IMR-90 (cell line): ENCODE results near the gene PRKD2. TPM values are rescaled to one million over a fixed set of nuclear protein-coding genes. Genes with fewer than 3 reads are reported as not detected.
A peak's percentile ranks its signal among the peaks of the same experiment; 100 is the strongest.

Experiments
- ATAC-seq: fragments of 200-7000 bp; cut with Tn5 transposase; 2 replicates; pipeline ENCODE4 v1.9.1; 2020; ENCODE audit warnings: low read depth, mild to moderate bottlenecking, moderate library complexity
- BruUV-seq: library from RNA; stranded (reverse); fragments of 400-500 nt; replicated peaks from 2 replicates; lab custom pipeline; 2021; lab: Mats Ljungman, UMichigan
- CTCF ChIA-PET: fragments of 300-600 bp; formaldehyde crosslinking; extraction: SDS; loops from one replicate; lab custom pipeline; 2021; ENCODE audit warnings: antibody characterized with exemption; lab: Yijun Ruan, JAX
- POLR2A ChIA-PET: fragments of 300-600 bp; sonication (Branson Sonifier 250); formaldehyde crosslinking; loops from one replicate; lab custom pipeline; 2022; ENCODE audit warnings: antibody characterized with exemption; ENCODE audit not compliant: unreplicated experiment; lab: Charles Lee
- DNase-seq: peaks from one replicate; pipeline ENCODE4 v3.0.0; 2013
- H2AFZ ChIP-seq: replicated peaks from 2 replicates; pipeline ENCODE3; 2013; ENCODE audit warnings: low read length, mild to moderate bottlenecking; ENCODE audit not compliant: poor library complexity
- H2AK5ac ChIP-seq: 2 replicates; pipeline ENCODE4 v1.6.1; 2013; ENCODE audit warnings: low read depth, low read length, inconsistent platforms
- H2AK9ac ChIP-seq: replicated peaks from 2 replicates; pipeline ENCODE3; 2013; ENCODE audit warnings: mild to moderate bottlenecking, low read depth, low read length, moderate library complexity; ENCODE audit not compliant: poor library complexity
- H2BK120ac ChIP-seq: 2 replicates; pipeline ENCODE4 v1.6.1; 2013; ENCODE audit warnings: low read depth, low read length, inconsistent platforms
- H2BK15ac ChIP-seq: 3 replicates; pipeline ENCODE4 v1.6.1; 2013; ENCODE audit warnings: low read depth, low read length, inconsistent platforms
- H2BK20ac ChIP-seq: 2 replicates; pipeline ENCODE4 v1.6.1; 2013; ENCODE audit warnings: low read depth, mild to moderate bottlenecking, inconsistent platforms, low read length, moderate library complexity
- H2BK5ac ChIP-seq: 2 replicates; pipeline ENCODE4 v1.6.1; 2013; ENCODE audit warnings: mild to moderate bottlenecking, low read depth, low read length, inconsistent platforms; ENCODE audit not compliant: poor library complexity, severe bottlenecking
- H3K14ac ChIP-seq: replicated peaks from 2 replicates; pipeline ENCODE4 v1.6.1; 2013; ENCODE audit warnings: low read depth, low read length, inconsistent platforms
- H3K18ac ChIP-seq: 2 replicates; pipeline ENCODE4 v1.6.1; 2013; ENCODE audit warnings: low read depth, low read length, control low read depth
- H3K23ac ChIP-seq: 2 replicates; pipeline ENCODE4 v1.6.1; 2013; ENCODE audit warnings: low read depth, low read length, inconsistent platforms
- H3K27ac ChIP-seq: 2 replicates; pipeline ENCODE4 v1.5.1; 2013; ENCODE audit warnings: mild to moderate bottlenecking, control low read depth, low read length; ENCODE audit not compliant: insufficient read depth
- H3K27me3 ChIP-seq: 2 replicates; pipeline ENCODE4 v1.6.1; 2013; ENCODE audit warnings: low read length; ENCODE audit not compliant: control insufficient read depth, insufficient read depth
- H3K36me3 ChIP-seq: 2 replicates; pipeline ENCODE4 v1.6.1; 2013; ENCODE audit warnings: low read length, mixed read lengths; ENCODE audit not compliant: control insufficient read depth, insufficient read depth
- H3K4ac ChIP-seq: 2 replicates; pipeline ENCODE4 v1.6.1; 2013; ENCODE audit warnings: low read depth, low read length, inconsistent platforms
- H3K4me1 ChIP-seq: 2 replicates; pipeline ENCODE4 v1.6.1; 2013; ENCODE audit warnings: low read length, mixed read lengths; ENCODE audit not compliant: control insufficient read depth, insufficient read depth
- H3K4me2 ChIP-seq: 2 replicates; pipeline ENCODE4 v1.6.1; 2013; ENCODE audit warnings: low read depth, mild to moderate bottlenecking, control low read depth, low read length, moderate library complexity
- H3K4me3 ChIP-seq: 2 replicates; pipeline ENCODE4 v1.5.1; 2013; ENCODE audit warnings: low read depth, mild to moderate bottlenecking, control low read depth, low read length, moderate library complexity; ENCODE audit not compliant: insufficient read depth
- H3K56ac ChIP-seq: 2 replicates; pipeline ENCODE4 v1.6.1; 2013; ENCODE audit warnings: low read length, inconsistent platforms; ENCODE audit not compliant: insufficient read depth; ENCODE audit errors: extremely low read depth
- H3K79me1 ChIP-seq, 2 experiments: 2 replicates each; pipeline ENCODE4 v1.6.1; 2013; ENCODE audit warnings: low read length in 2 of 2, inconsistent platforms in 1 of 2, low read depth in 1 of 2
- H3K9ac ChIP-seq: 2 replicates; pipeline ENCODE4 v1.6.1; 2013; ENCODE audit warnings: low read depth, low read length, control low read depth
- H3K9me1 ChIP-seq: 2 replicates; pipeline ENCODE4 v1.6.1; 2013; ENCODE audit warnings: low read length, inconsistent platforms; ENCODE audit not compliant: insufficient read depth
- H3K9me3 ChIP-seq: 2 replicates; pipeline ENCODE4 v1.6.1; 2013; ENCODE audit warnings: low read length; ENCODE audit not compliant: control insufficient read depth, insufficient read depth
- H4K20me1 ChIP-seq: 2 replicates; pipeline ENCODE4 v1.6.1; 2013; ENCODE audit warnings: low read length, inconsistent platforms; ENCODE audit not compliant: insufficient read depth
- H4K5ac ChIP-seq: 2 replicates; pipeline ENCODE4 v1.6.1; 2013; ENCODE audit warnings: mild to moderate bottlenecking, low read depth, low read length, control low read depth
- H4K8ac ChIP-seq, 2 experiments: 2 replicates each; pipeline ENCODE4 v1.6.1; 2013; ENCODE audit warnings: low read depth in 2 of 2, low read length in 2 of 2, control low read depth in 1 of 2, inconsistent platforms in 1 of 2
- H4K91ac ChIP-seq: 2 replicates; pipeline ENCODE4 v1.6.1; 2013; ENCODE audit warnings: low read depth, low read length, inconsistent platforms; ENCODE audit not compliant: insufficient read depth
- BHLHE40 ChIP-seq: fragments of 150-350 bp; IDR thresholded peaks from 2 replicates; pipeline ENCODE4 v1.6.1; 2016; ENCODE audit warnings: mild to moderate bottlenecking, low read depth, low read length
- CEBPB ChIP-seq: IDR thresholded peaks from 2 replicates; pipeline ENCODE4 v1.6.1; 2012; ENCODE audit warnings: low read depth, low read length, improper control_type of control experiment
- CHD1 ChIP-seq: IDR thresholded peaks from 2 replicates; pipeline ENCODE4 v1.6.1; 2012; ENCODE audit warnings: low read depth, low read length, improper control_type of control experiment
- ELK1 ChIP-seq: fragments of 150-350 bp; IDR thresholded peaks from 2 replicates; pipeline ENCODE4 v1.6.1; 2016; ENCODE audit warnings: low read depth, mild to moderate bottlenecking, low read length, moderate library complexity, borderline replicate concordance
- FOS ChIP-seq: fragments of 150-350 bp; IDR thresholded peaks from 2 replicates; pipeline ENCODE4 v1.6.1; 2016; ENCODE audit warnings: low read depth, low read length
- MAFK ChIP-seq: IDR thresholded peaks from 2 replicates; pipeline ENCODE4 v1.6.1; 2012; ENCODE audit warnings: low read depth, low read length, improper control_type of control experiment
- MAZ ChIP-seq: IDR thresholded peaks from 2 replicates; pipeline ENCODE4 v1.6.1; 2012; ENCODE audit warnings: low read depth, mild to moderate bottlenecking, low read length, improper control_type of control experiment, moderate library complexity, borderline replicate concordance
- MXI1 ChIP-seq: IDR thresholded peaks from 2 replicates; pipeline ENCODE4 v1.6.1; 2012; ENCODE audit warnings: low read depth, mild to moderate bottlenecking, low read length, moderate library complexity, borderline replicate concordance
- NFE2L2 ChIP-seq: fragments of 150-350 bp; IDR thresholded peaks from 2 replicates; pipeline ENCODE4 v1.6.1; 2016; ENCODE audit warnings: low read depth, mild to moderate bottlenecking, low read length
- POLR2A ChIP-seq: IDR thresholded peaks from 2 replicates; pipeline ENCODE4 v1.6.1; 2012; ENCODE audit warnings: mild to moderate bottlenecking, low read depth, low read length
- RAD21 ChIP-seq: IDR thresholded peaks from 2 replicates; pipeline ENCODE4 v1.6.1; 2012; ENCODE audit warnings: low read length, improper control_type of control experiment
- RCOR1 ChIP-seq: IDR thresholded peaks from 2 replicates; pipeline ENCODE4 v1.6.1; 2012; ENCODE audit warnings: mild to moderate bottlenecking, low read length, improper control_type of control experiment; ENCODE audit not compliant: insufficient replicate concordance
- RFX5 ChIP-seq: IDR thresholded peaks from 2 replicates; pipeline ENCODE4 v1.8.0; 2012; ENCODE audit warnings: low read depth, mild to moderate bottlenecking, low read length, moderate library complexity
- SMC3 ChIP-seq: fragments of 150-350 bp; IDR thresholded peaks from 2 replicates; pipeline ENCODE4 v1.6.1; 2016; ENCODE audit warnings: low read depth, mild to moderate bottlenecking, antibody characterized with exemption, low read length, moderate library complexity
- USF2 ChIP-seq: fragments of 150-350 bp; IDR thresholded peaks from 2 replicates; pipeline ENCODE4 v1.6.1; 2017; ENCODE audit warnings: mild to moderate bottlenecking, antibody characterized with exemption, low read length, low read depth
- WGBS, 2 experiments: methylation state at CpG; one replicate each; pipeline versions ENCODE4 v1.1.5 to v1.1.7; 2013; ENCODE audit warnings: missing lambda C conversion rate in 2 of 2; ENCODE audit not compliant: insufficient read length in 1 of 2; ENCODE audit errors: extremely low coverage in 2 of 2; 5-methylcytosine and 5-hydroxymethylcytosine counted together
- dilution Hi-C: fragments of 300-500 bp; cut with HindIII; formaldehyde crosslinking; loops from one replicate; pipeline ENCODE4 v1.14.3; 2018; ENCODE audit warnings: low sequenced_read_pairs; ENCODE audit not compliant: unreplicated experiment
- in situ Hi-C: fragments of 300-500 bp; cut with MboI; formaldehyde crosslinking; loops from 3 replicates; pipeline ENCODE4 v1.14.3; 2019; ENCODE audit warnings: low sequenced_read_pairs, inconsistent platforms, mixed read lengths
- intact Hi-C: fragments of 100-400 bp; cut with micrococcal nuclease; formaldehyde crosslinking; loops from 2 replicates; pipeline ENCODE4 v1.10.0; 2022
- polyA plus RNA-seq, 3 experiments: library from polyadenylated mRNA; depleted of rRNA; stranded (reverse); fragments of >200 nt; gene quantifications; 2 replicates each; pipeline ENCODE4 v1.2.3, GENCODE V29; 2012; ENCODE audit warnings: low replicate concordance in 1 of 3
- total RNA-seq: library from RNA; depleted of rRNA; stranded (reverse); fragments of >200 nt; gene quantifications from 2 replicates; pipeline ENCODE4 v1.2.3, GENCODE V29; 2012
- TF ChIP-seq, protein P1 (sequence below): conservative IDR thresholded peaks from 2 replicates; pipeline ENCODE4 v1.5.1; 2012; ENCODE audit warnings: mild to moderate bottlenecking, low read depth, low read length, improper control_type of control experiment

Gene PRKD2
- total and polyA plus RNA-seq, 2 of the 4 experiments (the other 2 are of a cell fraction), result 9.9 to 19.6 TPM

DNA sequence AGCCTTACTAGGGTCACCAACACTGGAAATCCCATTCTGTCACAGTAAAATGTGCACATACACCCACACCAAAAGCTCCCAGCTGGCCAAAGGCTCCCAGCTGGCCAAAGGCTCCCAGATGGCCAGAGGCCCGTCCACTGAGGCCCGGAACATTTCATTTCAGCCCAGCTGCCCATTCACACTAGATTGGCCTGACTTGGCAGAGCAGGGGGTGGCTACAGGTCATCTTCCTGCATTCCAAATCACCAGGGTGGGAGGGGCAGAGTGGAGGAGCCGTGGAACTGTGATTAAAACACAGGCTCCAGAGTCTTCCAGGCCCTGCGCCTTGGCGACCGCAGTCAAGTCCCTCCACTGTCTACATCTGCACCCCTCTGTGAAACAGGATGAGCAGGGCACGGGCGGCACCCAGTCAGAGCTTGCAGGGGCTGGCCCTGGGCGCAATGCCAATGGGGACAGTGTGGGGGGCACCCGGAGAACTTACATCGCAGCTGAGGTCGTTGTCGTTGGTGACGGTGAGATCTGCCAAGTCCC lies 10.1 kb upstream of the PRKD2 start:
- intact Hi-C loops, result no loop called here
- DNase-seq (no peak), ATAC-seq (no peak)
- H3K23ac ChIP-seq, result no peak overlapping the region
- no TSS peak for BruUV-seq
- H3K9me3 ChIP-seq, result no peaks in the 10 kb centered on the region
- no peak overlapping the region for H2AK5ac ChIP-seq
- H2BK20ac ChIP-seq, result no peak overlapping the region
- dilution Hi-C loops, result no loop called here
- H4K8ac ChIP-seq, result no peak overlapping the region
- H3K4me2 ChIP-seq, result no peak overlapping the region
- H3K9ac ChIP-seq, result no peak overlapping the region
- peaks cover 53% of the 10 kb centered on the region for H4K20me1 ChIP-seq
- no peak overlapping the region for H3K18ac ChIP-seq
- no peak overlapping the region for H3K56ac ChIP-seq
- H3K4me3 ChIP-seq, result no peak overlapping the region
- TF ChIP-seq FOS (no peak), SMC3 (no peak), NFE2L2 (no peak), POLR2A (no peak), MXI1 (no peak), MAFK (no peak), ELK1 (no peak), CEBPB (no peak), MAZ (no peak), RCOR1 (no peak), RFX5 (no peak), RAD21 (no peak), USF2 (no peak), BHLHE40 (no peak), CHD1 (no peak)
- TF ChIP-seq, protein P1, sequence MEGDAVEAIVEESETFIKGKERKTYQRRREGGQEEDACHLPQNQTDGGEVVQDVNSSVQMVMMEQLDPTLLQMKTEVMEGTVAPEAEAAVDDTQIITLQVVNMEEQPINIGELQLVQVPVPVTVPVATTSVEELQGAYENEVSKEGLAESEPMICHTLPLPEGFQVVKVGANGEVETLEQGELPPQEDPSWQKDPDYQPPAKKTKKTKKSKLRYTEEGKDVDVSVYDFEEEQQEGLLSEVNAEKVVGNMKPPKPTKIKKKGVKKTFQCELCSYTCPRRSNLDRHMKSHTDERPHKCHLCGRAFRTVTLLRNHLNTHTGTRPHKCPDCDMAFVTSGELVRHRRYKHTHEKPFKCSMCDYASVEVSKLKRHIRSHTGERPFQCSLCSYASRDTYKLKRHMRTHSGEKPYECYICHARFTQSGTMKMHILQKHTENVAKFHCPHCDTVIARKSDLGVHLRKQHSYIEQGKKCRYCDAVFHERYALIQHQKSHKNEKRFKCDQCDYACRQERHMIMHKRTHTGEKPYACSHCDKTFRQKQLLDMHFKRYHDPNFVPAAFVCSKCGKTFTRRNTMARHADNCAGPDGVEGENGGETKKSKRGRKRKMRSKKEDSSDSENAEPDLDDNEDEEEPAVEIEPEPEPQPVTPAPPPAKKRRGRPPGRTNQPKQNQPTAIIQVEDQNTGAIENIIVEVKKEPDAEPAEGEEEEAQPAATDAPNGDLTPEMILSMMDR, result no peak
- CTCF ChIA-PET, result no interaction called here
- H3K36me3 ChIP-seq, result peaks cover 83% of the 10 kb centered on the region
- H3K79me1 ChIP-seq, result peaks cover 29 to 72% of the 10 kb centered on the region in 2 experiments
- H2BK120ac ChIP-seq, result no peak overlapping the region
- POLR2A ChIA-PET, result interaction anchor here (0.5 kb wide), 1 partner anchor 529 kb away, joined by 3 read pairs; the partner anchor contains the start of gene CCDC9
- no peak overlapping the region for H4K5ac ChIP-seq
- peak overlapping the region; percentile 59 for H2AFZ ChIP-seq
- H3K4me1 ChIP-seq, result peaks cover 12% of the 10 kb centered on the region
- H3K9me1 ChIP-seq, result peaks cover 13% of the 10 kb centered on the region; the same call in 1 of the 2 replicates
- H3K14ac ChIP-seq, result no peak overlapping the region
- in situ Hi-C loops, result no loop called here
- no peak overlapping the region for H3K27ac ChIP-seq
- no peak overlapping the region for H4K91ac ChIP-seq
- H3K4ac ChIP-seq, result no peak overlapping the region
- no peak overlapping the region for H2BK15ac ChIP-seq
- H3K27me3 ChIP-seq, result no peaks in the 10 kb centered on the region
- no peak overlapping the region for H2AK9ac ChIP-seq
- 66% methylated on average over 10 of the region's 14 CpGs; no CpG with 5 or more reads in 1 of the 2 experiments for WGBS, 2 experiments
- no peak overlapping the region for H2BK5ac ChIP-seq
